Adipocyte (in vitro differentiated cells): ENCODE results near the gene ACTMAP.

Experiments
- DNase-seq: peaks from one replicate; pipeline ENCODE4 v3.0.0-alpha.2; 2015; ENCODE audit warnings: low read depth
- H3K27me3 ChIP-seq: replicated peaks from 2 replicates; pipeline ENCODE4 v1.7.0; 2013; ENCODE audit warnings: mild to moderate bottlenecking, low read length, moderate library complexity; ENCODE audit not compliant: control insufficient read depth, insufficient read depth
- H3K36me3 ChIP-seq: 2 replicates; pipeline ENCODE4 v1.7.0; 2013; ENCODE audit warnings: low read length, mild to moderate bottlenecking, moderate library complexity; ENCODE audit not compliant: control insufficient read depth, insufficient read depth, severe bottlenecking
- H3K4me1 ChIP-seq: 2 replicates; pipeline ENCODE4 v1.7.0; 2013; ENCODE audit warnings: mild to moderate bottlenecking, low read length, moderate library complexity; ENCODE audit not compliant: control insufficient read depth, insufficient read depth
- H3K4me3 ChIP-seq: 2 replicates; pipeline ENCODE4 v1.7.0; 2013; ENCODE audit warnings: mild to moderate bottlenecking, low read length, moderate library complexity
- H3K9ac ChIP-seq: 2 replicates; pipeline ENCODE4 v1.7.0; 2013; ENCODE audit warnings: mild to moderate bottlenecking, low read length, moderate library complexity
- H3K9me3 ChIP-seq: 2 replicates; pipeline ENCODE4 v1.7.0; 2013; ENCODE audit warnings: mild to moderate bottlenecking, low read length, moderate library complexity; ENCODE audit not compliant: control insufficient read depth

The ACTMAP gene

GRCh38 chr19:40724315-40724714, 26.0 kb downstream of the ACTMAP start:
- DNase-seq = no peak

GRCh38 chr19:40723661-40724254, 26.5 kb downstream of the ACTMAP start:
- Histone ChIP-seq H3K9me3 (no peaks in the 10 kb centered on the region), H3K27me3 (no peaks in the 10 kb centered on the region), H3K4me3 (no peak overlapping the region), H3K4me1 (peaks cover 41% of the 10 kb centered on the region), H3K9ac (no peak overlapping the region), H3K36me3 (peaks cover 56% of the 10 kb centered on the region)
- no peak for DNase-seq

More at GRCh38 chr19:40724315-40724714, 26.0 kb downstream of the ACTMAP start:
- peaks cover 60% of the 10 kb centered on the region for H3K36me3 ChIP-seq
- peaks cover 41% of the 10 kb centered on the region for H3K4me1 ChIP-seq
- no peaks in the 10 kb centered on the region for H3K9me3 ChIP-seq
- no peak overlapping the region for H3K9ac ChIP-seq
- no peak overlapping the region for H3K4me3 ChIP-seq
- H3K27me3 ChIP-seq = no peaks in the 10 kb centered on the region

GRCh38 chr19:40721936-40722661, 28.2 kb downstream of the ACTMAP start:
- H3K4me3 ChIP-seq = peak overlapping the region; percentile 98
- no peaks in the 10 kb centered on the region for H3K27me3 ChIP-seq
- no peak for DNase-seq
- H3K36me3 ChIP-seq = peaks cover 42% of the 10 kb centered on the region
- peaks cover 41% of the 10 kb centered on the region for H3K4me1 ChIP-seq
- peak overlapping the region; percentile 100 for H3K9ac ChIP-seq
- H3K9me3 ChIP-seq = no peaks in the 10 kb centered on the region

GRCh38 chr19:40721140-40721486, 29.2 kb downstream of the ACTMAP start:
- no peak for DNase-seq
- Histone ChIP-seq H3K36me3 (peaks cover 34% of the 10 kb centered on the region), H3K9ac (peak overlapping the region; percentile 100), H3K27me3 (no peaks in the 10 kb centered on the region), H3K4me1 (peaks cover 44% of the 10 kb centered on the region), H3K4me3 (peak overlapping the region; percentile 98), H3K9me3 (no peaks in the 10 kb centered on the region)

GRCh38 chr19:40719414-40719894, 30.8 kb downstream of the ACTMAP start:
- Histone ChIP-seq H3K4me3 (peak overlapping the region; percentile 98), H3K9ac (peak overlapping the region; percentile 100)
- DNase-seq = no peak

GRCh38 chr19:40718774-40719391, 31.4 kb downstream of the ACTMAP start:
- H3K36me3 ChIP-seq = peaks cover 12% of the 10 kb centered on the region
- H3K9me3 ChIP-seq = no peaks in the 10 kb centered on the region
- H3K4me3 ChIP-seq = peak overlapping the region; percentile 98
- peaks cover 39% of the 10 kb centered on the region for H3K4me1 ChIP-seq
- H3K27me3 ChIP-seq = no peaks in the 10 kb centered on the region
- peak; percentile 75 for DNase-seq
- peak overlapping the region; percentile 100 for H3K9ac ChIP-seq

More at GRCh38 chr19:40719414-40719894, 30.8 kb downstream of the ACTMAP start:
- Histone ChIP-seq H3K4me1 (peaks cover 42% of the 10 kb centered on the region), H3K36me3 (peaks cover 18% of the 10 kb centered on the region), H3K9me3 (no peaks in the 10 kb centered on the region), H3K27me3 (no peaks in the 10 kb centered on the region)

GRCh38 chr19:40717880-40718773, 32.1 kb downstream of the ACTMAP start:
- DNase-seq = peak; percentile 62
- peaks cover 38% of the 10 kb centered on the region for H3K4me1 ChIP-seq
- peak overlapping the region; percentile 100 for H3K9ac ChIP-seq
- H3K9me3 ChIP-seq = no peaks in the 10 kb centered on the region
- H3K27me3 ChIP-seq = no peaks in the 10 kb centered on the region
- peak overlapping the region; percentile 98 for H3K4me3 ChIP-seq
- peaks cover 7% of the 10 kb centered on the region for H3K36me3 ChIP-seq

GRCh38 chr19:40717325-40717879, 32.9 kb downstream of the ACTMAP start:
- Histone ChIP-seq H3K36me3 (peaks cover 9% of the 10 kb centered on the region), H3K4me1 (peaks cover 34% of the 10 kb centered on the region), H3K4me3 (peak overlapping the region; percentile 98), H3K9me3 (no peaks in the 10 kb centered on the region), H3K9ac (peak overlapping the region; percentile 100), H3K27me3 (no peaks in the 10 kb centered on the region)
- DNase-seq = no peak

- Histone ChIP-seq H3K36me3 (peaks cover 4% of the 10 kb centered on the region), H3K4me3 (peak within 1 kb of the TSS; percentile 98), H3K9ac (peak within 1 kb of the TSS; percentile 100), H3K27me3 (no peaks in the 10 kb centered on the region), H3K9me3 (no peaks in the 10 kb centered on the region), H3K4me1 (peaks cover 27% of the 10 kb centered on the region)
- peak; percentile 100 for DNase-seq
These were observed 33.6 kb downstream of the ACTMAP start, which contains the start of the genes COQ8B and ITPKC for GRCh38 chr19:40716482-40717324. Gene COQ8B, minus strand, starts transcription at chr19:40716886. Its CDS starts 2,254 bp downstream, at chr19:40714632. Gene ITPKC, plus strand, starts transcription at chr19:40717112. Its CDS starts 24 bp downstream, at chr19:40717136.

GRCh38 chr19:40716031-40716481, 34.2 kb downstream of the ACTMAP start:
- Histone ChIP-seq H3K36me3 (peaks cover 4% of the 10 kb centered on the region), H3K4me3 (peak overlapping the region; percentile 98), H3K9me3 (no peaks in the 10 kb centered on the region), H3K4me1 (peaks cover 21% of the 10 kb centered on the region), H3K9ac (peak overlapping the region; percentile 100), H3K27me3 (no peaks in the 10 kb centered on the region)
- DNase-seq = no peak
